Measurements from ENCODE around the gene TAS2R30.

DNA sequence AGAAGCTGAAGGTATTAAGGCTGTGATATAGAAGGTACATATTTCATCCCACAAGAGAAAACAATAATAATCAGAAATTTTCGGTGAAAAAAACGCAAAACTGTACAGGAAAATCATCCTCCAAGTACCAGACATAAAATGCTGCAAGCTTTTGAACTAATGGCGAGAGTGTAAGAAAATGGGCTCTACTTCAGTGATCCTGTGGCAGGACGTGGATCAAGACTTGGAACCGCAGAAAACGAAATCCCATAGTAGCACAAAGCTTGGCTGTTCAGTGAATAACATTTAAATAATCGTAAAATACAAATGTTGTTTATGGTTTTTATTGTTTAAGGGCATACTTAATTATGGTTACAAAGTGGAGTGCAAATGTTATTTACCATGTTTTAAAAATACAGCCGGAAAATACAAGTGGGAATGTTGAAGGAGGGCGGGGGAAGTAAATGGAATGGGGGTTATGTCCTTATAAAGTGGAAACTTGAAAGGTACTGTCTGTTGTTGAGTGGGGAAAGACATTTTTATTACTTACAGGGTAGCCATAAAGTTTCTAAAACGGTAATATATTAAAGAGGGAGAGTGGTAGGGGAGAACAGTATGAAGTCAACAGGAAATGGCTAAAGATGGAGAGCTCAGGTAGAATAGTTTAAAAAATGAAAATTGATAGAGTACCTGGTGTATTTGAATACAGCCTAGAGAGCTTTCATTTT is 37.7 kb upstream of the TAS2R30 start:
- TF ChIP-seq EZH2 (IDR thresholded peaks at IDR 0.05; ENCODE audit: borderline replicate concordance, low read depth, low read length, poor library complexity, severe bottlenecking): no peak
- TF ChIP-seq, protein P1, sequence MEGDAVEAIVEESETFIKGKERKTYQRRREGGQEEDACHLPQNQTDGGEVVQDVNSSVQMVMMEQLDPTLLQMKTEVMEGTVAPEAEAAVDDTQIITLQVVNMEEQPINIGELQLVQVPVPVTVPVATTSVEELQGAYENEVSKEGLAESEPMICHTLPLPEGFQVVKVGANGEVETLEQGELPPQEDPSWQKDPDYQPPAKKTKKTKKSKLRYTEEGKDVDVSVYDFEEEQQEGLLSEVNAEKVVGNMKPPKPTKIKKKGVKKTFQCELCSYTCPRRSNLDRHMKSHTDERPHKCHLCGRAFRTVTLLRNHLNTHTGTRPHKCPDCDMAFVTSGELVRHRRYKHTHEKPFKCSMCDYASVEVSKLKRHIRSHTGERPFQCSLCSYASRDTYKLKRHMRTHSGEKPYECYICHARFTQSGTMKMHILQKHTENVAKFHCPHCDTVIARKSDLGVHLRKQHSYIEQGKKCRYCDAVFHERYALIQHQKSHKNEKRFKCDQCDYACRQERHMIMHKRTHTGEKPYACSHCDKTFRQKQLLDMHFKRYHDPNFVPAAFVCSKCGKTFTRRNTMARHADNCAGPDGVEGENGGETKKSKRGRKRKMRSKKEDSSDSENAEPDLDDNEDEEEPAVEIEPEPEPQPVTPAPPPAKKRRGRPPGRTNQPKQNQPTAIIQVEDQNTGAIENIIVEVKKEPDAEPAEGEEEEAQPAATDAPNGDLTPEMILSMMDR (conservative IDR thresholded peaks at IDR 0.05; ENCODE audit: low read depth, low read length): no peak
